ENCODE data around the gene COL4A1.

- no peak for TF ChIP-seq GATA2 (IDR thresholded peaks at IDR 0.05; ENCODE audit: low read depth, low read length)
- no peak for TF ChIP-seq GATA3 (IDR thresholded peaks at IDR 0.05; ENCODE audit: low read depth, low read length)
Observed at GRCh38 chr13:110342474-110342873, 35.5 kb upstream of the COL4A1 start.

Measured in SH-SY5Y (cell line).